Measurements from ENCODE around the gene IL9R.
"Not testable (repeated sequence)": the region's sequence is repeated elsewhere in the genome, so short reads cannot be mapped to it uniquely, and the experiment has no call there.

DNA sequence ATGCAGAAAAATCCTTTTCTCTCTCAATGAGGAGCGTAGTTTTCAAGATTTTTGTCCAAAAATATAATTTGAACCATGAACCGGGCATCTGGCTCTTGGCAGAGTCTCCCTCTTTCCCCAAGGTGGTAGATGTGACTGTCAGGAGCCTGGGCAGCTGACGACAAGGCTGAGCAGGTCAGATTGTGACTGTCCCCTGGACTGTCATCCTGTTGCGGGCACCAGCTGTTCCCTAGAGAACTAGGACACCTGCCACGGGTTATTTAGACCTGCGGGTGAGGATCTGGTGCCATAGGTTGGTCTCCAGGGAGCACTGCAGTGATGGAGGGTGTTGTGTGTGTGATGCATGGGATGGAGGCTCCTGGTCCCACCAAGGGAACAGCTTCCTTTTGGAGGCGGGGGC, 10.9 kb downstream of the IL9R start:
- TF ChIP-seq CTCF (IDR thresholded peaks at IDR 0.05); POLR2AphosphoS5 (IDR thresholded peaks at IDR 0.05; ENCODE audit: low read depth, low read length); REST (IDR thresholded peaks at IDR 0.05; ENCODE audit: insufficient read depth in 1 of 2, low read depth in 2 of 2, low read length in 1 of 2): not testable (repeated sequence)
